ENCODE results near the gene KMT2B.

Gene KMT2B

GRCh38 chr19:35719402-35720162, 1.8 kb downstream of the KMT2B start:
- no peak for TF ChIP-seq CTCF (IDR thresholded peaks at IDR 0.05)

- no peak for TF ChIP-seq CTCF (IDR thresholded peaks at IDR 0.05)
Measured at GRCh38 chr19:35720163-35720524, 2.3 kb downstream of the KMT2B start.

GRCh38 chr19:35720648-35721047, 2.8 kb downstream of the KMT2B start:
- no peak for TF ChIP-seq CTCF (IDR thresholded peaks at IDR 0.05)

DNA sequence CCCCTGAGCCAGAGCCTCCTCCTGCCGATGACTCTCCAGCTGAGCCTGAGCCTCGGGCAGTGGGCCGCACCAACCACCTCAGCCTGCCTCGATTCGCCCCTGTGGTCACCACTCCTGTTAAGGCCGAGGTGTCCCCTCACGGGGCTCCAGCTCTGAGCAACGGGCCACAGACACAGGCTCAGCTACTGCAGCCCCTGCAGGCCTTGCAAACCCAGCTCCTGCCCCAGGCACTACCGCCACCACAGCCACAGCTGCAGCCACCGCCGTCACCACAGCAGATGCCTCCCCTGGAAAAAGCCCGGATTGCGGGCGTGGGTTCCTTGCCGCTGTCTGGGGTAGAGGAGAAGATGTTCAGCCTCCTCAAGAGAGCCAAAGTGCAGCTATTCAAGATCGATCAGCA, 3.6 kb downstream of the KMT2B start:
- no peak for TF ChIP-seq CTCF (IDR thresholded peaks at IDR 0.05)

DNA sequence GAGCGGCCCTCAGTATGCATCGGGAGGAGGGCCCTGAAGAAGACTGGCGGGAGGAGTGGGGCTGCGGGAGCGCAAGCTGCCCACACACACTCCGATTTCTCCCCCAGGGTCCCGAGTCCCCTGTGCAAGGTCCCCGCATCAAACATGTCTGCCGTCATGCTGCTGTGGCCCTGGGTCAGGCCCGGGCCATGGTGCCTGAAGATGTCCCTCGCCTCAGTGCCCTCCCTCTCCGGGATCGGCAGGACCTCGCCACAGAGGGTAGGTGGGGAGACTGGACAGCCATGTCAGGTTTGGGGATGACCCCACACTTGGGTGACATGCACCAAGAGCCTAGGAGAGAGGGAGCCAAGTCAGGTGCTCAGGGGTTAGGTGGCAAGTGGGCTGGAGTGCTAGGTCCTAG, 4.7 kb downstream of the KMT2B start:
- TF ChIP-seq CTCF (IDR thresholded peaks at IDR 0.05): no peak

- no peak for TF ChIP-seq CTCF (IDR thresholded peaks at IDR 0.05)
Measured at GRCh38 chr19:35722897-35723296, 5.1 kb downstream of the KMT2B start.

GRCh38 chr19:35723671-35724070, 5.9 kb downstream of the KMT2B start:
- TF ChIP-seq CTCF (IDR thresholded peaks at IDR 0.05): no peak

- no peak for TF ChIP-seq CTCF (IDR thresholded peaks at IDR 0.05)
Measured at GRCh38 chr19:35724560-35724959, 6.8 kb downstream of the KMT2B start.

Measured in LNCAP (cell line).